ENCODE results near the gene TRIM7.

- no peak for TF ChIP-seq ZFX (IDR thresholded peaks at IDR 0.05)
- no peak for TF ChIP-seq CTCF (conservative IDR thresholded peaks at IDR 0.05)
Observed at GRCh38 chr5:181198106-181198685, 6.8 kb downstream of the TRIM7 start.

Measured in C4-2B (cell line).